HG03378 (cell line): ENCODE data around the gene ATAD3B.
"Not testable (repeated sequence)": the region's sequence is repeated elsewhere in the genome, so short reads cannot be mapped to it uniquely, and the experiment has no call there.

ENCODE experiments used
- ATAC-seq: cut with Tn5 transposase; IDR thresholded peaks from one replicate; pipeline ENCODE4 v1.9.1; 2021; ENCODE audit warnings: mild to moderate bottlenecking, moderate library complexity; ENCODE audit not compliant: unreplicated experiment

Gene ATAD3B

GRCh38 chr1:1529936-1530335 lies 58.4 kb downstream of the ATAD3B start:
- ATAC-seq, result no peak

- ATAC-seq, result no peak
Observed at GRCh38 chr1:1531947-1532346, 60.4 kb downstream of the ATAD3B start.

GRCh38 chr1:1533176-1533893 lies 61.8 kb downstream of the ATAD3B start:
- not testable (repeated sequence) for ATAC-seq

DNA sequence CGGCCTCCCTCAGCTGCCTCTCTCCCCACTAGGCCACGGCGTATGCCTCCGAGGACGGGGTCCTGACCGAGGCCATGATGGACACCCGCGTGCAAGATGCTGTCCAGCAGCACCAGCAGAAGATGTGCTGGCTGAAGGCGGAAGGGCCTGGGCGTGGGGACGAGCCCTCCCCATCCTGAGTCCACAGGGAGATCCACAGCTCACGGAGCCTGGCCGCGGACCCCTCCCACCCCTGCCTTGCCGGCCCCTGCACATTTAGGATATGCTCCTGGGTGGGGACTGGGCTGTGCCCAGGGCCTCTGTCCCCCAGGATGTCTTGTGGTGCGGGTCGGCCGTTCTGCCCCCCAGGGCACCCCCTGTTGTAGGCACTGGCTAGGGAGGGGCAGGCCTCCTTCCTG lies 62.3 kb downstream of the ATAD3B start:
- ATAC-seq, result not testable (repeated sequence)

DNA sequence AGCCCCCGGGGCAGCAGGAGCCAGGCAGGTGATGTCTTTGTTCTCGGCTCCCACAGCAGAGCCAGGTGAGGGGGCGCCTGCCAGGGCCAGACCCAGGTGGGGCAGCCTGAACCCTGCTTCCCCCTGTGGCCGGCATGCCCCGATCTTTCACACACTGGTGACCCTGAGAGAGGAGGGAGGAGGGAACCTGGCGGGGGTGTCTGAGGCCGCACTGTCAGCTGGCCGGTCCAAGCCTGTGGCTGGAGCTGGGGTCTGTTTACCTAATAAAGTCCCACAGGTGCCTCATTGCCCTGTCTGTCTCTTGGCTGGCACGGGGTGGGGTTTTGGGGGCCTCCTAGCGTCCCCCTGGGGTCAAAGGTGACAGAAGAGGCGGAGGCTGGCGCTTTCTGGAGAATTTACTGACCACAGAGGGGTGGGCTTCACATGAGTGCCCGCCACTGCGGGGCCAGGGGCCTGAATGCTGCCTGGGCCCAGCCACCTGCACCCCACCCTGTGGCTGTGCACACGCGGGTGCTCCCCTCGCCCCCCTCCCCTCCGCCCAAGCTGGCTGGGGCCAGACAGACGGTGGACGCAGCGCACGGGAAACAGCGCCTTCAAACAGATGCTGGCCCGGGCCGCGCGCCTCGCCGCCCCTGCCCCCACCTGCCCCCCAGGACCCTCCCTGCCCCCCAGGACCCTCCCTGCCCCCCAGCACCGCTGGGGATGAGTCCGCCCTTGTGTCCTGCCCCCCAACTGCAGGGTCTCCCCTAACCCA lies 63.0 kb downstream of the ATAD3B start:
- no peak for ATAC-seq

GRCh38 chr1:1535201-1536018 lies 63.8 kb downstream of the ATAD3B start:
- ATAC-seq, result no peak

GRCh38 chr1:1536019-1536937 lies 64.7 kb downstream of the ATAD3B start:
- no peak for ATAC-seq

DNA sequence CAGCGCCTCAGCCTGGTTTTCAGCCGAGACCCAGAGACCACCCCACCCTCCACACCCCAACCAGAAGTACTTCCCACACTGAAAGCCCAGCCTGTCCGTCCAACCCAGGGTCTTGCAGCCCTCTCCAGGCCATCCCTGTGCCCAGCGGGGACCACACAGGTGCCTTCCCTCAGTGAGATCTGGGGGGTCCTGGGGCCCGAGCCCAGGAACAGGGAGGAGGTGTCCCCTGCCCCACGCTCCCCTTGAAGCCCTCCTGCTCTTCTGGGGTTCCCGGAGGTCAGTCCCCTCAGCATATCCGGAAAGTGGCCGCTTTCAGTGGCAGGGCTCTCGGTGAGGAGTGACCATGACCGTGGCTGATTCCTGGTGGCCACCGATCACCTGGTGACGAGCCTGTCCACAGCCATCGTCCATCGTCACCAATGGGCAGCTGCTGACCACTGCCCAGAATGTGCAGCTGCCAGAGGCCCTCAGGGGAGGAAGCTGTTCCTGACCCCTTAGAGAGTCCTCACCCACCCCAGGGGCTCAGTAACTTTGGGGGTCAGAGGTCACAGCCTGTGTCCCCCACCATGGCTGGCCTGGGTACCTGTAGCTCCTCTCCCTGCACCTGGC lies 65.5 kb downstream of the ATAD3B start:
- no peak for ATAC-seq

- no peak for ATAC-seq
Observed at GRCh38 chr1:1537626-1538250, 66.2 kb downstream of the ATAD3B start.

DNA sequence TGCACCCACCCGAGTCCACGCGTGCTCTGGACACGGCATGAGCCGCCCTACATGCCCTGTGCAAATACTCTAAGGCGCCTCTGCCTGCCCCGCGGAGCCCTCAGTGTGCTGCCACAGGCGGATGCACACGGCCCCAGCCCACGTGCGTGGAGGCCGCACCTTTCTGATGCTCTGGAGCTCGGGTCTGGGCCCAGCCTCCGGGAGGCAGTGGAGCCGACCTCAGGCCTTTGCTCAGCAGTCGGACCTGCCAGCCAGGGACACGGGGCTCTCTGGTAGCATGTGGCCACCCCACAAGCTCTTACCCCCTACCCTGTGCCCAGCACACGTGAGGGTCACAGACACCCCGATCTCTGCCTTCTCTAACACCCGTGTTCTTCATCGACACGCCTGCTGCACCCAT lies 66.8 kb downstream of the ATAD3B start:
- no peak for ATAC-seq

- no peak for ATAC-seq
Observed at GRCh38 chr1:1538989-1539309, 67.4 kb downstream of the ATAD3B start.

DNA sequence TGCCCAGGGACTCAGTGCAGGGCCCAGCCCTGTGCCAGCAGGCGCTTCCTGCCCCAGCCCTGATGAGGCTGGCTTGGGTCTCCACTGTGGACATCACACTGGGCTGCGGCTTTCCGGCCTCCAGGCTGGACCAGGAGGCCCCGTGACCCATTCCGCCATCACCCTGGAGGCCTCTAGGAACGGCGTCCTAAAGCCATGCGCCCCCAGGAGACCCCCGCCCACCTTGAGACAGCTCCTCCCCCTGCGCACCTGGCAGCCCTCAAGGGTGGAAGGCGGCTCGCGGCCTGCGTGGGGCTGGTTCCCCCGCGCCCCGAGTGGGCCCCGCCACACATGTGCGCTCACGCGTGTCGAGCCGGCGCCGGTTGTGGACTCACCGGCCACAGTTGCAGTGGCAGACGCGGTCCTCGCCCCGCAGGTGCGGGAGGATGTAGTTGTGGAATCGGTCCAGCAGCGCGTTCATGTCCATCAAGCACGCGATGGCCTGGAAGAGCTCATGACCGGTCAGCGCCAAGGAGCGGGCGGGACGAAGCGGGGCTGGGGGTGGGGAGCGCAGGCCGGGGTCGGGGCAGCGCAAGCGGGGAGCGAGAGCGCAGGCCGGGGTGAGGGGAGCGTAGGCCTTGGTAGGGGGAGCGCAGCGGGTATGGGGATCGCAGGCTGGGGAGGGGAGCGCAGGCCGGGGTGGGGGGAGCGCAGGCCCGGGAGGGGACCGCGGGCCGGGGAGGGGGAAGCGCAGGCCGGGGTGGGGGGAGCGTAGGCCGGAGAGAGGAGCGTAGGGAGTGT lies 67.9 kb downstream of the ATAD3B start:
- ATAC-seq, result no peak

- ATAC-seq, result no peak
Observed at GRCh38 chr1:1540090-1540817, 68.7 kb downstream of the ATAD3B start, which contains the start of gene TMEM240. TSS of gene TMEM240 (minus strand) at chr1:1540624. CDS start at chr1:1540346, 278 bp downstream.

DNA sequence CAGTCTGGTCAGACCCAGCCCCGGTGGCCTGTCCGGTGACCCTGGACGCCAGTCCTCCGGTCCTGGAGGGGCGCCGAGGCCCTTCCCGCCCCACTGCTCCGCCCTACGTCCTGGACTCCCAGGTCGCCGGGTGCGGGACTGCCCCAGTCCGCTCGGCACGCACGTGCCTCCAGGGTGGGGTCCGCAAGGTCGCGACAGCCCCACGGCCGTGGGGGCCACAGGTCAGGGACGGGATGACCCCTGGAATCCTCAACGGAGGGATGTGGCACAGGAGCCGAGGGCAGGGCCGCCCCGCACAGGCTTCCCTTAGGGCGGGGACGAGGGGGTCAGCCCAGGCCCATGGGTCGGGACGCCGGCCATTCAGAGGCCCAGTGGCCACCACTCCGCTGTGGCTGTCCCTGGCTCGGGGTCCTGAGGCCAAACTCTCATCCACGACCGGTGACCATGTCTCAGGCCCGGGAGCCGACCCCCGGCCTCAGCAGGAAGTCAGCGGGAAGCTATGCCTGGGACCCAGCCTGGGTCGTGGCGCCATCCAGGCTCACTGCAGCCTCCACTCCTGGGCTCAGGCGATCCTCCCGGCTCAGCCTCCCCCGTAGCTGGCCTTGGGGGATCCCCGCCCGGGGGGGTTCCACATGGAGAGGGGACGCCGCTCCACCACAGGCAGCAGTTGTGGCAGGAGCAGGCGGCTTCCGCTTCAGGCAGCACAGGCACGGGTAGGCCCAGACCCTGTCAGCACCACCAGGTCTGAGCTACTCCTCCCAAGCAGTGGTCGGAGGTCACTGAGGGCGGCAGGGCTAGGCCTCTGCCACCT lies 69.5 kb downstream of the ATAD3B start:
- no peak for ATAC-seq

- ATAC-seq, result no peak
Observed at GRCh38 chr1:1541956-1542765, 70.6 kb downstream of the ATAD3B start.
